HG03025 (cell line): Measurements from ENCODE around the gene FUT6.

ENCODE experiments used
- ATAC-seq: cut with Tn5 transposase; IDR thresholded peaks from one replicate; pipeline ENCODE4 v1.9.1; 2021; ENCODE audit warnings: mild to moderate bottlenecking, moderate library complexity; ENCODE audit not compliant: unreplicated experiment, low FRiP score

Gene FUT6

GRCh38 chr19:5828661-5829566 lies 10.6 kb downstream of the FUT6 start:
- ATAC-seq = no peak

DNA sequence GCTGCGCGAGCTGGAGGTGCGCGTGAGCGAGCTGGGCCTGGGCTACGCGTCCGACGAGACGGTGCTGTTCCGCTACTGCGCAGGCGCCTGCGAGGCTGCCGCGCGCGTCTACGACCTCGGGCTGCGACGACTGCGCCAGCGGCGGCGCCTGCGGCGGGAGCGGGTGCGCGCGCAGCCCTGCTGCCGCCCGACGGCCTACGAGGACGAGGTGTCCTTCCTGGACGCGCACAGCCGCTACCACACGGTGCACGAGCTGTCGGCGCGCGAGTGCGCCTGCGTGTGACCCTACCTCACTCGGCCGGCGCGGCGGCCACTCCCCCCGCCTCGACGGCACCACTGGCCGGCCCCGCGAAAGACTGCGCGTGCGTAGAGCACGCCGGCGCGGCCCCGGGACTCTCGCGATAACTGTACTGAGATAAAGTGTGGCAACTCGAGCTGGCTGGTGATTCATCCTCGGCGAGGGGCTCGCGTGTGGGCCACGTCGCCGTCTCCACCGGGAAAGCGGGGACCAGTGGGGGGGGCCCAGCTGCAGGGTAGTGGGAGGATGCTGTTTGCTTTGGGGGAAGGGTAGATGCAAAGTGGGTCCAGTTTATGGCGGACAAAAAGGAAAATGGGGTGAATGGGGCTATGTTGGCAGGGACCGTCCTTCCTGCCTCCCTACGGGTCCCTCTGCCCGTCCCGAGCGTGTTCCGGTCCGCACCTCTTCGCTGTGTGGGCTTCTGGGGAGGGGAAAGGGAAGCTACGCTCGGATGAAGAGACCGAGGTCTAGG lies 11.4 kb downstream of the FUT6 start:
- ATAC-seq = peak; percentile 56

GRCh38 chr19:5827342-5827890 lies 12.1 kb downstream of the FUT6 start:
- ATAC-seq = no peak

- ATAC-seq = no peak
These were observed 12.8 kb downstream of the FUT6 start for GRCh38 chr19:5826531-5827341.

DNA sequence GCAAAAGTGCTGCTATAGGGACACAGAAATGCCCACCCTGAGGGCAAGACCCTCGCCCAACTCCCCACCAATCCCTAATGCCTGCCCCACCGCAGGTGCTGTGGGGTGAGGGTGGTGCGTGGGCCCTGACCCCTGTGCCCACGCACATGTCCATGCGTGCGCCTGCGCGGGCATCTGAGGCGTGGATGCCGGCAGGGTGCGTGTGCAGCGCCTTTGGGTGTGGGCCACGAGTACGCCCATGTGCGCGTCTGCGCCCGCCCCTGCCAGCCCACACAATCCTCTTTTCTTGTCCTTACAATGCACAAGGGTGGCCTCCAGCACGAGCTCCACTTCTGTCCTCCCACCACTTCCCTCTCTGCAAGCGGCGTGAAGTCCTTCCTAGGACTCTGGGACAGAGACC lies 14.3 kb downstream of the FUT6 start:
- ATAC-seq = no peak

DNA sequence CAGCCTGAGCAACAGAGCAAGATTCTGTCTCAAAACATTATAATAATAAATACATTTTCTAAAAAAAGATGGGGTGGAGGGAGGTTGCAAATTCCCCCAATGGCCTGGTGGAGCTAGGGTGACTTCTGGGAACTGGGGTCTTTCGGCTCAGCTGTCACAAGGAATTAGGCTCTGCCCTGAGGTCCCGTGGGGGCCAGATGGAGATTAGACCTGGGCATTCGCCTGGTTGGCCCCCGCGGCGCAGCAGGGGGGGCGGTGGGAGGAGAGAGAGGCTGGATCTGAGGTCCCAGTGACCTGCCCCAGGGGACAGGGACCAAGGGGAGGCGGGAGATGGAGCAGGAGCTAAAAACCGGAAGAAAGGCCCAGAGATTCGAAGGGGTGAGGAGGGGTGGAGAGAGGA lies 14.8 kb downstream of the FUT6 start:
- no peak for ATAC-seq

- no peak for ATAC-seq
These were observed 15.8 kb downstream of the FUT6 start for GRCh38 chr19:5823579-5824281.

- no peak for ATAC-seq
These were observed 17.2 kb downstream of the FUT6 start for GRCh38 chr19:5822181-5822844.

GRCh38 chr19:5821521-5822180 lies 17.9 kb downstream of the FUT6 start:
- no peak for ATAC-seq

DNA sequence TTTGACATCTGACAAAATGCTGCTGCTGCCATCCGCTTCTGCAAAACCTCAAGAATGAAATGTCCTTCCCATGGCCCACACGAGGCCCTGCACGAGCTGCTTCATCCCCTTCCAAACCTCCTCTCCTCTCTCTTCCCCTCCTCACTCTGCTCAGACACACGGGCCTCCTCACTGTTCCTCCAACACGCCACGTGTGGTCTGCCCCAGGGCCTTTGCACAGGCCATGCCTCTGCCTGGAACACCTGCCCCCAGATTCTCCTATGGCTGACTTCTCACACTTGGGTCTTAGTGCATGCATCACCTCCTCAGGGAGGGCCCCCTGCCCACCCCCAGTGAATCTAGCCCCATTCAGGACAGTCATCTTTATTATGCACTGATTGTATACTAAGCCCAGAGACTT lies 18.7 kb downstream of the FUT6 start:
- no peak for ATAC-seq

DNA sequence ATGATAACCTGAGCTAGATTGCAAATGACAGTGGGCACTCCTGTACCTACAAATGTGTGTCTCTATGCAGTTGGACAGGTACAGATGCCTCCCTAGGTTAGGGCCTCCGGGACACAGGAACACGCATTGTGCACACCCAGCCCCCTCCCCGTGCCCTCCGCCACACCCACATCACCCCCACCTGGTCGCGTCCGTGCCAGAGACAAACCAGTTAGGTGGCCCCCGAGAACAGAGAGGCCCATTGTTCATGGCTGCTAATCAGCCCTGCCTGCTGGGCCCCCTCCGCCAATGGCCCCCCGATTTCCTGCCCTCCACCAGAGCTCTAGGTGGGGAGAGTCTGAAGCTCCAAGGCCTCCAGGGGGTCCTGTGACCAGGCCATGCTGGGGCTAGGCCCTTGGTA lies 20.9 kb downstream of the FUT6 start:
- no peak for ATAC-seq

DNA sequence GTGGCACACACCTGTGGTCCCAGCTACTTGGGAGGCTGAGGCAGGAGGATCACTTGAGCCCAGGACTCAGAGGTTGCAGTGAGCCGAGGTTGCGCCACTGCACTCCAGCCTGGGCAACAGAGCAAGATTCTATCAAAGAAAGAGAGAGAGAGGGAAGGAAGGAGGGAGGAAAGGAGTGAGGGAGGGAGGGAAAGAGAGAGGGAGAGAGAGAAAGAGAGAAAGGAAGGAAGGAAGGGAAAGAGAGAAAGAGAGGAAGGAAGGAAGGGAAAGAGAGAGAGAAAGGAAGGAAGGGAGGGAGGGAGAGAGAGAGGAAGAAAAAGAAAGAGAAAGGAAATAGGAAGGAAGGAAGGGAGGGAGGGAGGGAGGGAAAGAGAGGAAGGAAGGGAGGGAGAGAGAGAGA lies 22.3 kb downstream of the FUT6 start:
- ATAC-seq = no peak

GRCh38 chr19:5814852-5815246 lies 24.7 kb downstream of the FUT6 start:
- ATAC-seq = no peak

GRCh38 chr19:5814123-5814851 lies 25.2 kb downstream of the FUT6 start:
- ATAC-seq = no peak

GRCh38 chr19:5811117-5811516 lies 28.4 kb downstream of the FUT6 start:
- no peak for ATAC-seq

GRCh38 chr19:5809469-5809868 lies 30.0 kb downstream of the FUT6 start:
- ATAC-seq = no peak

GRCh38 chr19:5809053-5809452 lies 30.4 kb downstream of the FUT6 start:
- no peak for ATAC-seq

DNA sequence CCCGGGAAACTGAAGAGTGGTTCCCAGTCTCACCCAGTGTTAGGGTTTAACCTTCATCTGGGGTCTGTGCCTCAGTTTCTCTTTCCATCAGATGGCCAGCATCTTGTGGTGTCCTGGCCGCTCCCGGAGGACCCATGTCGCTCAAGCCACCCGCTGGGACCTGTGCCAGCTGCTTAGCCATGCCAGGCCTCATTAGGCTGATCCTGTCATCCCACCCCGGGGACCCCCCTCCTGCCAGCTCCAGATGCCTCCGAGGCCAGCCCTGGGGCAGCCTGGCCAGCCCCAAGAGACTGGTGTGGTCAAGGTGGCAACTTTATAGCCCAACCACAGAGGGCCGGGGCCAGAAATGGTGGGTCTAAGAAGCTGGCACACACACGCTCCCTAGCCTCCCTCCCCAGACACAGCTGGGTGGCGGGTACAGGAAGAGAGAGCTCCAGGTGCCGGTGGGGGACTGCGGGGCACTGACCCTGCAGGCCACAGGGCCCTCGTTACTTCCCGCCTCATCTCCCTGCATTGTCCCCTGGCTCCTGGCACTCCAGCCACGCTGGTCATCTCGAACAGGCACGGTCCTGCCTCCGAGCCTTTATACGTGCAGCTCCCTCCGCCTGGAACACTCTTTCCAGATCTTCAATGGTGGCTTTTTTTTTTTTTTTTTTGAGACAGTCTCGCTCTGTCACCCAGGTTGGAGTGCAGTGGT lies 31.2 kb downstream of the FUT6 start:
- no peak for ATAC-seq
